Ovary (tissue), 3 donors: ENCODE results near the gene VWA2.

ENCODE experiments used
- EP300 ChIP-seq: sonication (generic); formaldehyde crosslinking; IDR thresholded peaks from one replicate; pipeline ENCODE4 v1.6.1; 2017; ENCODE audit warnings: antibody characterized with exemption
- POLR2A ChIP-seq: fragments of 450-650 bp; IDR thresholded peaks from one replicate; pipeline ENCODE4 v1.6.1; 2017; ENCODE audit warnings: antibody characterized with exemption, mild to moderate bottlenecking, moderate library complexity
- TF ChIP-seq, protein P1 (sequence below), 3 donors: fragments of 450-650 bp in 2 of 3; fragments of 200-600 bp in 1 of 3; IDR thresholded peaks; one replicate each; pipeline versions ENCODE4 v1.5.1 to v1.8.0; 2016 to 2022; ENCODE audit warnings: antibody characterized with exemption in 3 of 3, mild to moderate bottlenecking in 1 of 3
- donor health status: DM: no; HTN: no; CAD: no.

DNA sequence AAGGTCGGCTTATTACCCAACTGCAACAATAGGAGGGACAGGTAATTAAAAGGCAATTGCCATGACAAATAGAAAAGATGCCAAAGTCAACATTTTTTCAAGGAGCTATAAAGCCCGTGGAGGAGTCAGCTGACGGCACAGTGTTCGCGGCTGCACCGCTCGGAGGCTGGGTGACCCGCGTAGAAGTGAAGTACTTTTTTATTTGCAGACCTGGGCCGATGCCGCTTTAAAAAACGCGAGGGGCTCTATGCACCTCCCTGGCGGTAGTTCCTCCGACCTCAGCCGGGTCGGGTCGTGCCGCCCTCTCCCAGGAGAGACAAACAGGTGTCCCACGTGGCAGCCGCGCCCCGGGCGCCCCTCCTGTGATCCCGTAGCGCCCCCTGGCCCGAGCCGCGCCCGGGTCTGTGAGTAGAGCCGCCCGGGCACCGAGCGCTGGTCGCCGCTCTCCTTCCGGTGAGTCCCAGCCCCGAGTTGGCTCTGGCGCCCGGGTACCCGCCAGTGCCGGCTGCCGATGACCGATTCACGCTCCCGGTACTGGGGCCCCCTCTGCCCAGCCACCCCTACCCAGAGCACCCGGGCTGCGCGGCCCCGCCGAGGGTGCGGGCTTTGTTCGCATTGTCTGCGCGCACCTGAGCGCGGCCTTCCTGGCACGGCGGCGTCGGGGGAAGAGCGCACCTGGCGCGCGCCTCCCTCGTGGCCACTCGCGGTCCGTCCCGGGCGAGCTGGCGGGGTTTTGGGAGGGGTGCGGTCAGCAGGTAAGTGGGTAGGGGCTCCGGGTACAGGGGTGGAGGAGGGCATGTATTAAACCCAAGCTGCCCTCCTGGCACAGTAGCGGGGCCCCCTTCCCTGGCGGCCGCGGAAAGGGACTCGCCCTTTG, at the start of gene VWA2:
- TF ChIP-seq POLR2A (no peak), EP300 (no peak)
- TF ChIP-seq, protein P1, sequence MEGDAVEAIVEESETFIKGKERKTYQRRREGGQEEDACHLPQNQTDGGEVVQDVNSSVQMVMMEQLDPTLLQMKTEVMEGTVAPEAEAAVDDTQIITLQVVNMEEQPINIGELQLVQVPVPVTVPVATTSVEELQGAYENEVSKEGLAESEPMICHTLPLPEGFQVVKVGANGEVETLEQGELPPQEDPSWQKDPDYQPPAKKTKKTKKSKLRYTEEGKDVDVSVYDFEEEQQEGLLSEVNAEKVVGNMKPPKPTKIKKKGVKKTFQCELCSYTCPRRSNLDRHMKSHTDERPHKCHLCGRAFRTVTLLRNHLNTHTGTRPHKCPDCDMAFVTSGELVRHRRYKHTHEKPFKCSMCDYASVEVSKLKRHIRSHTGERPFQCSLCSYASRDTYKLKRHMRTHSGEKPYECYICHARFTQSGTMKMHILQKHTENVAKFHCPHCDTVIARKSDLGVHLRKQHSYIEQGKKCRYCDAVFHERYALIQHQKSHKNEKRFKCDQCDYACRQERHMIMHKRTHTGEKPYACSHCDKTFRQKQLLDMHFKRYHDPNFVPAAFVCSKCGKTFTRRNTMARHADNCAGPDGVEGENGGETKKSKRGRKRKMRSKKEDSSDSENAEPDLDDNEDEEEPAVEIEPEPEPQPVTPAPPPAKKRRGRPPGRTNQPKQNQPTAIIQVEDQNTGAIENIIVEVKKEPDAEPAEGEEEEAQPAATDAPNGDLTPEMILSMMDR (IDR thresholded peaks at IDR 0.05), result no peak
